Astrocyte of the spinal cord (primary cell): Measurements from ENCODE around the gene SLAIN1.
A peak's percentile ranks its signal among the peaks of the same experiment; 100 is the strongest.

Source experiments
- DNase-seq: peaks from one replicate; pipeline ENCODE4 v3.0.0; 2011; ENCODE audit warnings: low read depth, low spot score
- H3K4me3 ChIP-seq: 2 replicates; pipeline ENCODE4 v1.5.1; 2011; ENCODE audit warnings: low read depth, mild to moderate bottlenecking, low read length, moderate library complexity
- CTCF ChIP-seq: IDR thresholded peaks from 2 replicates; pipeline ENCODE4 v1.5.1; 2012; ENCODE audit warnings: low read depth, mild to moderate bottlenecking, low read length, inconsistent platforms
- in situ Hi-C: cut with HindIII; loops from 2 replicates; pipeline ENCODE4 v1.10.0; 2017; ENCODE audit warnings: low sequenced_read_pairs

The SLAIN1 gene

GRCh38 chr13:77774181-77774580 is 76.7 kb downstream of the SLAIN1 start:
- TF ChIP-seq CTCF, result no peak
- DNase-seq, result no peak
- in situ Hi-C loops, result no loop called here
- H3K4me3 ChIP-seq, result no peak overlapping the region

- H3K4me3 ChIP-seq, result no peak overlapping the region
- no peak for TF ChIP-seq CTCF
- DNase-seq, result no peak
- in situ Hi-C loops, result no loop called here
These were observed 79.2 kb downstream of the SLAIN1 start for GRCh38 chr13:77776704-77777103.

- peak; percentile 61 for TF ChIP-seq CTCF
- H3K4me3 ChIP-seq, result no peak overlapping the region
- peak; percentile 77 for DNase-seq
- in situ Hi-C loops, result no loop called here
These were observed 82.2 kb downstream of the SLAIN1 start for GRCh38 chr13:77779552-77780272.

- in situ Hi-C loops, result no loop called here
- no peak for TF ChIP-seq CTCF
- no peak overlapping the region for H3K4me3 ChIP-seq
- DNase-seq, result no peak
These were observed 84.3 kb downstream of the SLAIN1 start for GRCh38 chr13:77781808-77782207.

GRCh38 chr13:77784515-77784914 is 87.0 kb downstream of the SLAIN1 start:
- H3K4me3 ChIP-seq, result no peak overlapping the region
- DNase-seq, result no peak
- in situ Hi-C loops, result no loop called here
- TF ChIP-seq CTCF, result no peak

- DNase-seq, result no peak
- in situ Hi-C loops, result no loop called here
- TF ChIP-seq CTCF, result no peak
- no peak overlapping the region for H3K4me3 ChIP-seq
These were observed 89.3 kb downstream of the SLAIN1 start for GRCh38 chr13:77786695-77787287.
